Measurements from ENCODE around the gene SLC11A2.
"Not testable (repeated sequence)": the region's sequence is repeated elsewhere in the genome, so short reads cannot be mapped to it uniquely, and the experiment has no call there.

SLC11A2 gene

DNA sequence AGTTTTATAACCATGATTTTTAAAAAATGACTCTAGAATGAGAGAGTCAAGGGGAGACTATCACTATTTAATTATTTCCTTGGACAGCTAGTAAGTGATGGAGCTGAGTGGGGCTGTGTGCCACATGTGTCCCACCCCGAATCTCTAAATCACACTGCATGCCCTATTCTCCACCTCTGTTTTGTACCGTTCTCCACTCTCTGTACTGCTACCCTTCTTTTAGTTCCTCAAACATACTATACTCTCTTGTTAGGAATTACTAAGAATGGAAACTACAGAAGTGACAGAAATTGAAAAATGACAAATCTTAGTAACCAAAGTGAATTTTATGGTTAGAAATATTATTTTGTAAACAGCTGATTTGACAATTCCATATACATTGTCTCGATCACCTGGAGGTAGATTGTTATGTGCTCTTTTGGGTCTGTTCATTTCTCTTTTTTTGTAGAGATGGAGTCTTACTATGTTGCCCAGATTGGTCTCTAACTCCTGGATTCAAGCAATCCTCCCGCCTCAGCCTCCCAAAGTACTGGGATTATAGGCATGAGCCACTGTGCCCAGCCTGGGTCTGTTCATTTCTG is 35.9 kb downstream of the SLC11A2 start:
- DNase-seq (ENCODE audit: low read depth in 2 of 2): no peak

DNA sequence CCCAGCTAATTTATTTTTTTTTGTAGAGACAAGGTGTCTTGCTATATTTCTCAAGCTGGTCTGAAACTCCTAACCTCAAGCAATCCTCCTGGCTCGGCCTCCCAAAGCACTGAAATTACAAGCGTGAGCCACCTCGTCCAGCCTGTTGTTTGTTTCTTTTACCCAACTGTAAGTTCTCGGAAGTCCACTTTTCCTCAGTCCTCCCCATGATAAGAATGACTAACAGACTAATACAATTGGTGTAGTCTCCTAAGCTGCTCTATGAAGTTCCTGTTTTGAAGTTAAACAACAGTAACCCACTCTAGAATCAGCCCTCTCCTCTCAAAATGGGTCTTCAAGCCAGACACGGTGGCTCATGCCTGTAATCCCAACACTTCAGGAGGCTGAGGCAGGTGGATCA is 37.3 kb downstream of the SLC11A2 start:
- DNase-seq (ENCODE audit: low read depth in 2 of 2): no peak

DNA sequence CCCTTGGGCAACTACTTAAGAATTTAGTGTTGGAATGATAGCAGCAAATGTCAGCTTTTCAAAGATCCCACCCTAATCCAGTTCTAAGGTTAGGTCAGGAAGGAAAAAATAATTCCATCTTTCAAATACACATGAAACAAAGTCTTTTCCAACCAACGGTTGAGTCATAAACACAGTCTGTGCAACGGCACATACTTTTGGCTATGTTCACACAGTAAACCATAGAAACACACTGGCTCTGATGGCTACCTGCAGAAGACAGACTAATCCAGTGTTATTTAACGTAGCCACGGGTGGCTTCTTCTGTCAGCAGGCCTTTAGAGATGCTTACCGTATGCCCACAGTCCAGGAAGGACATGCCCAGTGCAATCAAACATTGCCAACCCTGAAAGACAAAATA is 38.1 kb downstream of the SLC11A2 start:
- no peak for DNase-seq (ENCODE audit: low read depth in 2 of 2)

DNA sequence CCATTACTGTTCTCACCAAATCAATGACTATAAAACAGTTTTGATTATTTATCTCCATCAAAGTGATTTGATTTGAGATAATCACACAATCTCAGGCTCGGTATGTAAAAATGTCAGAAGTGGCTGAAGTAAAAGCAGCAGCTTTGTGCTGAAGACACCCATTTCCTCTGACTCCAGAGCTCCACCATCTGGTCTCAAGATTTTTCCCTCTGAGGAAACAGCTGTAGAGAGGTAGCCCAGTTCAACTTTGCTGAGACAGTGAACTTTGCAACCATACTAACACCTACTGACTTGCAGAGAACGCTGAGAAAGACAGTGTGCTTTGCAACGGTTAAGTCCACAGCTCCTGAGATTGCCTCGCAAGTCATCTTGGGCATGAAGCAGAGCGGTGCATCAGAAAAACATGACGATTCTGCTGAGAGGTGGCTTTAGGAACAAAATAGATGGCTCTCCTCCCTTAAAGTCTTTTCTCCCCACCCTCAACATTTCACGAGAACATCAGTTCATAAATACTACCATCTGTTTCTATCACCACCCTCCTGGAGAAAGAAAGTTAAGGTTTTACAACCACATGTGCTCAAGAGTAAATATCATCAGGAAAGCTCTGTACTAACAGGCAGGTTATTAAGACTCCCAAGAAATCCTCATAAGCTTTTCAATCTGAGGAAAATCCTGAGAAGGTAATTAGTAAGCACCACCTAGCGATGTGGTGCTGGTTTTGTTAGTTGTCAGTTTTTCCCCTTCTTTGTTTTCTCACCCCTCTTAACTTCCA is 39.0 kb downstream of the SLC11A2 start:
- no peak for DNase-seq (ENCODE audit: low read depth in 2 of 2)

DNA sequence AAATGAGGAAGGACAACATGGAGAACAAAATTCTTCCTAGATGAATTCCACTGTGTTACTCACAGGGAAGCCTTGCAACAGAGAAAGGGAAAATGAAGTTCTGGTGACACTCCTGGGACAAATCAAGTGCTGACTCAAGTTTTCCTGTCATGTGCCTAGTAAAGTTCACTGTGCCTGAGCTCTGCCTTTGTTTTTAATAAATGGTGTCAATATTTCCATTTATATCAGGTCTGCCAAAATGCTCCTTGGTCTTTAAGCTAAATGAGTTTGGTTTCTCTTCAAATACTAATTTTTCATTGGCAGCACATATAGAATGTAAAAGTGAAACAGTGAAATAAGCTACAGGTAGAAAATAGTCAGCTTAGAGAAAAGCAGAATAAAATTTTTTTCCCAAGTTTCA is 40.9 kb downstream of the SLC11A2 start:
- DNase-seq (ENCODE audit: low read depth in 2 of 2): no peak

DNA sequence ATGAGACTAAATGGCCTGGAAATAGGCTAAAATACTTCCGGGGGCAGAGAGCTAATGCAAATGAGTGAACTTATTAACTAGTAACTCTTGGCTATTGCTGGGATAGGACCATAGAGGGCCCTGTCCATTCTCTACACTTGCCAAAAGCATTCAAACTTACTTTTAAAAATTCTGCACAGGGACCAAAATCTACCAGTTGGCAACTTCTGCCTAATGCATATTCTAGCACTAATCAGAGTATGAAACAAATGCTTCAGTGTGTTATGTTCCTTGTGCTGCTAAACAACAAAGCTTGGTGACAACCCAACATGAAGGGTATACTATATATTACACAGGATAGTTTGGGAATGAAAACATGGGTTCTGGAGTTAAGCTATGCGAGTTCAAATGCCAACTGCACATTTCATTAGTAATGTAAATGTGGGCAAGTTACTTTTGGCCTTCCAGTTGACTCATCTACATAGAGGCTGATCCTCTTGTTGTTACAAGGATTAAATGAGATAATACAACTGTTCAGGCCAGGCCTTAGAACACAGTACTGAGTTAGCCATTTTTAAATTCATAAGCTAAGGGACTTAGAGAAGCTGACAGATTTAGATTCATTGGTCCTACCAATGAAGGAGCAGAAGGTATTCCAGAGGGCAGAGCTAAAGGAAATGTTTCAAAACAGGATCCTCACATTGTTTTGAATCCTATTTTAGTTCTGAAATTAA is 41.4 kb downstream of the SLC11A2 start:
- no peak for DNase-seq (ENCODE audit: low read depth in 2 of 2)

DNA sequence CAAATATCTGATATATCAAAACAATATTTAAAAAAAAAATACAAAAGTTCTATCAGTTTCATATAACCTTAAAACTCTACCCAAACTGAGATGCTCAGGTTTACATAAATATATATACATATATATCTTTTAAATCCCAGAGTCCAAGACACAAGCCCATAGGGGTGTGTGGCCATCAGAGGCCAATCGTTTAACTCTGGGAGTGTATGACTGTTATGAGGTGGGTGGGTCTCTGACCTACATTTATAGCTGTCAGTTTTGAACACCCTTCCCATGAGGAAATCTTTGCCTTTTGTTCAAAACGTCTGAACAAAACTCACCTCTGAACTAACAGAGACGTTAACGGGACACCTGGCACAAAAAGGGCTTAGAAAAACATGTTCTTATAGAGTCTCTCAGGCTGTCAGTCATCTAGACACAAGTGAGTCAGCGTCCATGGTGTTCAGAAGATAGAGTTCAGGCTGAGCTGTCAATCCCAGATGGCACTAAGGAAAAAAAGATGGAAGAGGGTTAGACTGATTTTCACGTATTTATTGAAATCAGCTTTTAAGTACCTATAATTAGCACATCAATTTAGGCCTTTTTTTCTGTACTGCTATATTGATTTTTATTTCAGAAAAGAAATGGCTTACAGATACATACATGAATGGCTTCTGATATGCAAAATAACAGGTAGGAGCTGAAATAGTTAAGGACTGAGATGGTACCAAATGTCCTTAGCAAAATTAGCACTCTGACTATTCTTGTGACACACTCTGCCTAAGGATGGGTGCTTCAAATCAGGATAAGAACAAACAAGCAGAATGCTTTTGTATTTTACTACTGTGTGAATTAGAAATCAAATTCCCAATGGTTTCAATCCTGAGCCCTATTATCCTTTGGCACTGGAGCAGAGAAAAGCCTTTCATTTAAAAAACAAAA is 44.6 kb downstream of the SLC11A2 start:
- no peak for DNase-seq (ENCODE audit: low read depth in 2 of 2)

DNA sequence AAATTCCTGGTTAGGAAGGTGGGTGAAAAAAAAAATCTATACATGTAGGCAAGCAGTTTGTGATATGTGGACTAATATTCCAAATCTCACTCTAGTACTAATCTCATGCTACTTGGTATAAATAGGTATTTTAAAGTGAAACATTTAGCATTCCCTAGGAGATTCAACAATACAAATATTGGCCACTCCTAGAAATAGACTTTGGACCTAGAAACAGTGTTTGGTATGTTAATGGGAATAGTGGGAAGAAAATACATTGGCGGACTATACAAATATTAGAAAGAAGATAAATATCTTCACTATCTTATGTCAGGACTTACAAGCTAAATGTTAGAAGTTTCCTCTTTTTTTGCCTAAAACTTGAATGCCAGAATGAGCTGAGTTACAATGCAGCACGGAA is 45.6 kb downstream of the SLC11A2 start:
- no peak for DNase-seq (ENCODE audit: low read depth in 2 of 2)

DNA sequence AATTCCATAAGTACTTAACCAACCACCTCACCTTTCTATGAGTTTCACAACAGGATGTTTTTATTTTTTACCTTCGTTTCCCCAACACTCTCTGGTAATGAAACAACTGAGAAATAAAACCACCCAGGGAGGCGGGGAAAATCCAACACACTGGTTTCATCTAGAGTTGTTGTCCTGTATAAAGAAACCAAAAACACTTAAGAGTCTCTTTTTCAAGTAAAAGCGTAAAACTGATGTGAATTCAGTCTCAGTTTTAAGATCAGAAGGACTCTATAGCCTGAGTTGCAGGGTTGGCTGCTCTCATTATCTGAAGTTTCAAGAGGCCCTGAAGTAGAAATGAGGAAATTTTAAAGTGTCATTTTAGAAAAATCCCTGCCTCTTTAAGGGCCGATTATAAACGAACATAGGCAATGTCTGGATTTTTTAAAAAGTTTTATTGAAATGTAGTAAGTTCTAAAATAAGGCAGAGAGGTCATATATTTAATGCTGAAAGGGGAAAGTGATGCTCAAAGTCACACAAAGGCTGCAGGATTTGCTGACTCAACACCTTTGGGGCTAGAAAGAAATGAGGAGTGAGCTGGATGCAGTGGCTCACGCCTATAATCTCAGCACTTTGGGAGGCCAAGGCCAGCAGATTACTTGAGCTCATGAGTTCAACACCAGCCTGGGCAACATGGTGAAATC is 46.7 kb downstream of the SLC11A2 start:
- peak; percentile 17 for DNase-seq (ENCODE audit: low read depth in 2 of 2)

DNA sequence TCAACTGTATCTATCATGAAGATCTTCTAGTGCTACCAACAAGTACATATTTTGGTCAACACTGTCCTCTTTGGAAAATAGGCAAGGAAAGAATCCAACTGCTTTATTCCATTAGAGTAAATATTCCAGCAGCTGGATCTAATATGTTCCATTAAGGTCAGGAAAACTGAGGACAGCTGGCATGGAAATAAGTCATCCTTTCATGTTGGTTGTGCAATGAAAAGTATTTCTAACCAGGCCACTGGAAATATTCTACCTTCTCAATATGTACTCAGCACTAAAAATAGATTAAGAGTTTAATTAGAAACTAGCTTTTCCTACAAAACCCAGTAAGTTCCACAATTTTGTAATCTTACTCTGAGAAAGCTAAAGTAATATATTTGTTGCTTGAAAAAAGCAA is 54.2 kb downstream of the SLC11A2 start:
- no peak for DNase-seq (ENCODE audit: low read depth in 2 of 2)

DNA sequence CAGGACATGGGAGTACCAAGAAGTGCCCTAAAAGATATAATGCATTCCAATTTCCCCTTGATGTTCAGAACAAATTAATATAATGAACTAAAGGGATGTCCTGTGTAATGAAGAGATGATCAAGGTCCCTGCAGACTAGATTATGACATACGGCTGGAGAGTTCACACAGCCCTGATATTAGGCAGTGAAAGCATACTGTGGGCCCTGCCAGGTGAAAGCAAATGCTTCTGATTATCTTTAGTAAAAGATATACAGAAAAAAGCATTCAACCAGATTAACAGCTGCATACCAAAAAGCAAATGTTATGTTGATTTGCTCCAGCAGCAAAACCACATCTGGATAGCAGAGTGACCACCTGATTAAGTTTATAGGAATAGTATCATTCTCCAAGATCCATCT is 61.8 kb downstream of the SLC11A2 start:
- no peak for DNase-seq (ENCODE audit: low read depth in 2 of 2)

DNA sequence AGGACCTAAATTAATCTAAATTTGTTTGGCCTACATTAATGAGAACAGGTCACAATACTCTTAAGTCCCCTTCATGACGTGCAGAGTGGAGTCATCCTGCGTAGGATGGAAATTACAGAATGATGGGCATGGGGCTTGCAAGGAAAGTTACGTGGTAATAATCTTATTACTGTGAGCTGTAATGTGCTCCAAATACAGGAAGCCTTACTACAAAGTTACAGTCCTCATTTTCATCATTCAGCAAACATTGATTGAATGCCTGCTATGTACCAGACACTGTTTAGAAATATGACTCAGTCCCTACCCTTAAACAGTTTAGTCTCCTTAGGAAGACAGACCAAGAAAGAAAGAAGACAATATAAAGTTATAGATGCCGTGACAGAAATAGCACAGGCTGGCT is 64.5 kb downstream of the SLC11A2 start:
- no peak for DNase-seq (ENCODE audit: low read depth in 2 of 2)

DNA sequence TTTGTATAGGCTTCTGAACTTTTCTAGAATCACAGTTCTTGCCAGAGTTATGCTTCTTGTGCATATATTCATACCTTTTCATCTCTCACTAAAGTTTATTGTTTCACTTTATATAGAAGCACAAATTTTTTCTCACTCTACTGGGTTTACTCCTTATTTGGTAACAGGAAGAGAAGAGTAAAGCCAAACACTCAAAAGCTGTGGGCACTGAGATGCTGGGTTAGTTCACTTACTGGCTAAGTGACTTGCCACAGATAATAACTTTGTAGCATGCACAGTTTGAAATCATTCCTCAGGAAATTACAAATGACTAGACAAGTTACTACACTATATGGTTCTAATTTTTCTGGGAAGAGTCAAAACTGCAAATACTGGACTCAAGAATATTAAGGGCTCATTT is 66.1 kb downstream of the SLC11A2 start:
- DNase-seq (ENCODE audit: low read depth in 2 of 2): no peak

DNA sequence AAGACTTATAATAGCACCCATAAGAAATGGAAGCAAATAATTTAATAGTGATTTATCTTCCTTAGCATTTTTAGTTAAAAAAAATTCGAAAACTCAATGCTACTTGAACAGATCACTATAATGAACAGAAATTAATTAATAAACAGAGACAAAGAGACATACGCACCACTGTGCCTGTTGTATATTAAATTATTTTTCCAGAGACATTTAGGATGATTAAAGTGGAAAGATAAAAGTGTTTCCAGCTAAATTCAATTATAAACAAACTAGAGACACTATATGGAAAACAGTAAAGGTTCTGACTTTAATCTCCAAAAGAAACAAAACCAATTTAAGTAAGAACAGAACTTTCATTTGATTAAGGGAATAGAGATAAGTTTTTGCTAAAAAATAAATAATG is 70.5 kb downstream of the SLC11A2 start:
- no peak for DNase-seq (ENCODE audit: low read depth in 2 of 2)

DNA sequence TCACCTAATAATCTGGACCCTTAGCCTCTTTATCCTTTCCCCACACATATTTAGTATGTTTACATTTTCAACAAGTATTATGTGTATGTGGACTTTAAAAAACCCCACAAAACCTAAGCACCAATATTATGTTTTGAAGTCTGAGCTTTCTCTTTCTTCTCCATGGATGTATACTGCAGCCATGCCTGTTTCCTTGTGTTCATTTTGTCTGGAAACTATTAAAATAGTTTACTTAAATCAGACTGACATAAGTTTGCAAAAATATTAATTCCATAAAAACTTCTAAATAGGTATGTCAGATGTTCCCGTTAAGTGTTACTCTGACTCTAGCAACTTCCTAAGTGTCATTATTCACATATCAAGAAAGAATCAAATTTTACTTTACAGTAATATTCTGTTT is 70.9 kb downstream of the SLC11A2 start:
- DNase-seq (ENCODE audit: low read depth in 2 of 2): no peak

DNA sequence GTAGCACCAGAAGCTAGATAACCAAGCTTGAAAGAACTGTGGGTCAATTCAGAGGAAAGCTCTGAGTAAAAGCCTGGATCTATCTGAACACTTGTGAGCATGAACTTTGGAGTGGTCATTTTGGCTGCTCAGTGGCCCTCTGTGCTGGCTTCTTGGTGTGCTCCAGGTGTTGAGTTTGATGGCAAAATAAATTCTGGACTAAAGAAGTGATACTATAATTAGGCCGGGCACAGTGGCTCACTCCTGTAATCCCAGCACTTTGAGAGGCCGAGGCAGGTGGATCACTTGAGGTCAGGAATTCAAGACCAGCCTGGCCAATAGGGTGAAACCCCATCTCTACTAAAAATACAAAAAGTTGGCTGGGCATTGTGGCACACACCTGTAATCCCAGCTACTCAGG is 71.4 kb downstream of the SLC11A2 start:
- not testable (repeated sequence) for DNase-seq (ENCODE audit: low read depth in 2 of 2)

DNA sequence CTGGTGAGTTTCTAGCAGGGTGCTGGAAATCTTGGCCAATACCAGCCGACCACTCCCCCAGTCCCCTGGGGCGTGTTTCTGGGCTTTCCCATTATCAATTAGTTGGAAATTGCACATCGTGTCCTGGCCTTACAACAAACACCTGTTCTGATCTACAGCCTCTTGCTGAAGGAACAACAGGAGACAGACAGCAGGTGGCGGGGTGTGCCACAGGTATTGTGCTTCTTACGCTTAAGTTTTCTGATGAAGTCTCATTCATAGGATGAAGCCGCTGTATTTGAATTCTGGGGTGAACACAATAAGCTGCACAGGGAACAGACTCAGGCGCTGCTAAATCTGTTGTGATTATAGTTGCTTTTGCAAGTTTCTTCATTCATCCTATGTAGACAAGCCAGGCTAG is 73.1 kb downstream of the SLC11A2 start:
- DNase-seq (ENCODE audit: low read depth in 2 of 2): no peak

DNA sequence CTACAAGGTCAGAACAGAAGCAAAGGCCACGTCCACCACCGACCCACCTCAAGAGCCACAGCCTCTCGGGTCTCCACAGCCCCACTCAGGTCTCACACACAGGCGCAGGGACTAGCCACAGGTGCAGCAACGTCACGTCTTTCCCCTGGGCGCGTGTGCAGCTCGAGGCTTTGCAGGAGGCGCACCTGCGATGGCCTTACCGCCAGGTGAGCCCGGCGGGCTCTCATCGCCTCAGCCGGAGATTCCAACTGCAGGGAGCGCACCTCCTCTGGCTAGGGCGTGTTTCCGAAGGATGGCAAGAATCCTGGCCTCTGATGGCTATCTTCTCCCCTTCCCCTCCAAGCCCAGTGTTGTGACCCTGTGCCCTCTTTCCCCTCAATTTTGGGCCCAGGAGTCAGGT is 73.7 kb downstream of the SLC11A2 start, which contains the start of gene HIGD1C:
TSS of gene HIGD1C (plus strand) at position 35 of the 400 bp plus-strand sequence. CDS start 1,455 bp downstream, outside the sequence.
- DNase-seq (ENCODE audit: low read depth in 2 of 2): no peak

DNA sequence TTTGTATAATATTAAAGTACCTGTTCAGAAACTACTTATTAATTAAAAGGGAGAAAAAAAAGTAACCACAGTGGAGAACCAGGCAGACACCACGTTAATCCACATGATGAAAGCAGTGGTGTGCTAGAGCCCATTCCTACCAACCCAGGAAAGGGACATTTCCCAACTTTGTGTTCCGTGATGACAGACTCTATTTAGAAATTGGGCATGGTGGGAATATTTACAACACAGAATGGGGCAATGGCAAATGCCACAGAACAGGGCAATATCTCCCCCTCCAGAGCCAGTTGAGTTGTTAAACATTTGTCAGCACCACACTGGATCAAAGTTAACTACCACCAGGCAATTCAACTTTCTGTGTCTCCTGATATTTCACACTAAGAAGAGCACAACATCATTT is 75.1 kb downstream of the SLC11A2 start:
- no peak for DNase-seq (ENCODE audit: low read depth in 2 of 2)

DNA sequence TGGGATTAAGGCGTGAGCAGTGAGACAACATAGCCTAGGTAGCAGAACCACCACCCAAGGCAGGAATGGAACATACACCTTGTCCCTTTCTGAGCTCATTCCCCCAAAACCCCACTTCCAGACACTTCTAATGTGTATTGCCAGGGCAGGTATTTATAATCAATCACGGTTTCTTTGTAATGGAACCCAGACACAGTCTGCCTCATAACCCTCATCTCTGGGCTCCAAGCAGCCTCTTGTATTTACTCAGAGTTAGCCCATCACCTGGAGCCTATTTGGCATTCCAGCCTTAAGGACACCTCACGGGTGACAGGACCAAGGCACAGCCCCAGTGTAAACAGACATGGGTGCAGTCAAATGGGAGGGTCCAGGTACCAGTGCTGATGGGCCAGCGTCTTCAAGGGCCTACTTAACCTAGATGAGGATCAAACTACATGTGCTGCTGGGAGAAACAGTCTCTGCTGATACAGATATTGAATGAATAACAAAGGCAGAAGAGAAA is 76.3 kb downstream of the SLC11A2 start:
- no peak for DNase-seq (ENCODE audit: low read depth in 2 of 2)

DNA sequence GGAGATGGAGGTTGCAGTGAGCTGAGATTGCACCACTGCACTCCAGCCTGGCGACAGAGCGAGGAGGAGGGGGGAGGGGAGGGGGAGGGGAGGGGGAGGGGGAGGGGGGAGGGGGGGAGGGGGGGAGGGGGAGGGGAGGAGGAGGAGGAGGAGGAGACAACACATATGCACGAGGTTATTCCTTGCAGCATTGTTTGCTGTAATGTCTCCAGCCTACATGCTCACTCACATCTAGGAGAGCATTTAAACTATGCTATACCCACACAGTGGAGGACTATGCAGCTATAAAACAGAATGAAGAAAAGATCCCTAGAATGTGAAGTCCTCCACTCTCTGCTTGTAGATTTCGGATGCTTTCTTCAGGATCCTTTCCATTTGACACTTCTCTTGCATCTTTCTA is 77.4 kb downstream of the SLC11A2 start:
- no peak for DNase-seq (ENCODE audit: low read depth in 2 of 2)
